Measurements from ENCODE around the gene APBA2.

DNA sequence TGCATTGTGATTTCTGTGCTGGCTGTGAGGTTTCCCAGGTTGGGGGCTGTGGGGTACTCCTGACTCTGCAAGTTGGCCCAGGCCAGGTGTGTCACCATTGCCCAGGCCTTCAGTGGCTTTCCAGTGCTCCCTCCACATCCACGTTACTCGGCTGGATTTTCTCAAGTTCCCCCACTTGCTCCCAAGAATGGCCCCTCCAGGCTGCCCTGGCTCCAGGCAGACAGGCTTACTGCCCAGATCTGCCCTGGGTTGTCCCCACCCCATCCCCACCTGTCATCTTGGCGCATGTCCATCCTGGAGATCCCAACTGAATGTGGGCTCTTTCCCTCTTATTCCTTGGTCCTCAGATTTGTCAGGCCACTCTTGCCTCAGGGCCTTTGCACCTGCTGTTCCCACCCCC is 3.6 kb downstream of the APBA2 start:
- TF ChIP-seq, protein P1, sequence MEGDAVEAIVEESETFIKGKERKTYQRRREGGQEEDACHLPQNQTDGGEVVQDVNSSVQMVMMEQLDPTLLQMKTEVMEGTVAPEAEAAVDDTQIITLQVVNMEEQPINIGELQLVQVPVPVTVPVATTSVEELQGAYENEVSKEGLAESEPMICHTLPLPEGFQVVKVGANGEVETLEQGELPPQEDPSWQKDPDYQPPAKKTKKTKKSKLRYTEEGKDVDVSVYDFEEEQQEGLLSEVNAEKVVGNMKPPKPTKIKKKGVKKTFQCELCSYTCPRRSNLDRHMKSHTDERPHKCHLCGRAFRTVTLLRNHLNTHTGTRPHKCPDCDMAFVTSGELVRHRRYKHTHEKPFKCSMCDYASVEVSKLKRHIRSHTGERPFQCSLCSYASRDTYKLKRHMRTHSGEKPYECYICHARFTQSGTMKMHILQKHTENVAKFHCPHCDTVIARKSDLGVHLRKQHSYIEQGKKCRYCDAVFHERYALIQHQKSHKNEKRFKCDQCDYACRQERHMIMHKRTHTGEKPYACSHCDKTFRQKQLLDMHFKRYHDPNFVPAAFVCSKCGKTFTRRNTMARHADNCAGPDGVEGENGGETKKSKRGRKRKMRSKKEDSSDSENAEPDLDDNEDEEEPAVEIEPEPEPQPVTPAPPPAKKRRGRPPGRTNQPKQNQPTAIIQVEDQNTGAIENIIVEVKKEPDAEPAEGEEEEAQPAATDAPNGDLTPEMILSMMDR (conservative IDR thresholded peaks at IDR 0.05) = no peak
- no peak for TF ChIP-seq ZFX (IDR thresholded peaks at IDR 0.05)

Measured in C4-2B (cell line).